HUES64 (cell line): Measurements from ENCODE around the gene LCN12.

Experiments
- H3K27ac ChIP-seq: 2 replicates; pipeline ENCODE4 v1.7.0; 2013; ENCODE audit warnings: low read depth, low read length, inconsistent platforms
- H3K27me3 ChIP-seq: 2 replicates; pipeline ENCODE4 v1.6.1; 2013; ENCODE audit warnings: mild to moderate bottlenecking, low read length; ENCODE audit not compliant: insufficient read depth
- H3K36me3 ChIP-seq: 2 replicates; pipeline ENCODE4 v1.6.1; 2013; ENCODE audit warnings: mild to moderate bottlenecking, low read length; ENCODE audit not compliant: insufficient read depth
- H3K4me1 ChIP-seq: 2 replicates; pipeline ENCODE4 v1.6.1; 2013; ENCODE audit warnings: mild to moderate bottlenecking, low read length, moderate library complexity; ENCODE audit not compliant: insufficient read depth
- H3K4me3 ChIP-seq: 2 replicates; pipeline ENCODE4 v1.5.1; 2013; ENCODE audit warnings: mild to moderate bottlenecking, low read length, moderate library complexity
- H3K9ac ChIP-seq: 2 replicates; pipeline ENCODE4 v1.6.1; 2013; ENCODE audit warnings: mild to moderate bottlenecking, low read depth, low read length
- H3K9me3 ChIP-seq: 2 replicates; pipeline ENCODE4 v1.6.1; 2013; ENCODE audit warnings: low read depth, low read length; ENCODE audit not compliant: insufficient read depth
- WGBS: fragments of 150-250, 120-280 bp; methylation state at CpG from one replicate; pipeline ENCODE4 v1.1.7; 2013; ENCODE audit warnings: missing lambda C conversion rate; 5-methylcytosine and 5-hydroxymethylcytosine counted together

The LCN12 gene

GRCh38 chr9:136917902-136918301 lies 34.2 kb upstream of the LCN12 start:
- H3K9me3 ChIP-seq = no peaks in the 10 kb centered on the region
- H3K36me3 ChIP-seq = peaks cover 69% of the 10 kb centered on the region
- no peaks in the 10 kb centered on the region for H3K4me1 ChIP-seq
- no peaks in the 10 kb centered on the region for H3K27me3 ChIP-seq
- no peak overlapping the region for H3K27ac ChIP-seq
- H3K4me3 ChIP-seq = no peak overlapping the region
- H3K9ac ChIP-seq = no peak overlapping the region
- WGBS = 94% methylated on average over 11 of the region's 11 CpGs

- Histone ChIP-seq H3K36me3 (peaks cover 71% of the 10 kb centered on the region), H3K4me3 (no peak overlapping the region), H3K27ac (no peak overlapping the region), H3K9ac (no peak overlapping the region), H3K4me1 (no peaks in the 10 kb centered on the region), H3K9me3 (no peaks in the 10 kb centered on the region), H3K27me3 (no peaks in the 10 kb centered on the region)
- 96% methylated on average over 15 of the region's 15 CpGs for WGBS
Measured at GRCh38 chr9:136920069-136920468, 32.0 kb upstream of the LCN12 start.

GRCh38 chr9:136920734-136921231 lies 31.3 kb upstream of the LCN12 start:
- Histone ChIP-seq H3K27ac (no peak overlapping the region), H3K9me3 (no peaks in the 10 kb centered on the region), H3K4me1 (no peaks in the 10 kb centered on the region), H3K9ac (no peak overlapping the region), H3K4me3 (no peak overlapping the region), H3K27me3 (no peaks in the 10 kb centered on the region), H3K36me3 (peaks cover 71% of the 10 kb centered on the region)
- WGBS = 94% methylated on average over 14 of the region's 14 CpGs

- Histone ChIP-seq H3K36me3 (peaks cover 71% of the 10 kb centered on the region), H3K9ac (no peak overlapping the region), H3K9me3 (no peaks in the 10 kb centered on the region), H3K27me3 (no peaks in the 10 kb centered on the region), H3K27ac (no peak overlapping the region), H3K4me3 (no peak overlapping the region), H3K4me1 (no peaks in the 10 kb centered on the region)
- WGBS = 87% methylated on average over 11 of the region's 11 CpGs
Measured at GRCh38 chr9:136921307-136921706, 30.8 kb upstream of the LCN12 start.

DNA sequence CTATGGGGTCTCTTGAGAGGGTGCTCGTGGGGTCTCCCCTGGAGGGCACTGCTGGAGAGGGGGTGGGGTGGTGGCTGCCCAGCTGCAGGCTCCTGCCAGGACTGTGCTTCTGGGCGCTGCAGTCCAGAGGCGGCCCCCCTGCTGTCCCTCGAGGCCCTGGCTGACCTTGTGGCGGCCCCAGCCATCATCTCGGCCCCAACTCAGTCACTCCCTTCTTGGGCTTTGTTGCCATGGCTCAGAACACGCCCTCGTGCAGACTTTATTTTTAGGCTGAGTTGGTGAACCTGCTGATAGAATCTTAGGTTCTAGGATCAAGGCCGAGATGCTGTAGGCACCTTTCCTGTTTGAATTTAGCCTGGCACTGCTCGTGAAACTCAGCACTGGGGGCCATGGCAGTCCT lies 30.4 kb upstream of the LCN12 start:
- Histone ChIP-seq H3K9ac (no peak overlapping the region), H3K27me3 (no peaks in the 10 kb centered on the region), H3K4me3 (no peak overlapping the region), H3K4me1 (no peaks in the 10 kb centered on the region), H3K27ac (no peak overlapping the region), H3K9me3 (no peaks in the 10 kb centered on the region), H3K36me3 (peaks cover 71% of the 10 kb centered on the region)
- 94% methylated on average over 10 of the region's 10 CpGs for WGBS

DNA sequence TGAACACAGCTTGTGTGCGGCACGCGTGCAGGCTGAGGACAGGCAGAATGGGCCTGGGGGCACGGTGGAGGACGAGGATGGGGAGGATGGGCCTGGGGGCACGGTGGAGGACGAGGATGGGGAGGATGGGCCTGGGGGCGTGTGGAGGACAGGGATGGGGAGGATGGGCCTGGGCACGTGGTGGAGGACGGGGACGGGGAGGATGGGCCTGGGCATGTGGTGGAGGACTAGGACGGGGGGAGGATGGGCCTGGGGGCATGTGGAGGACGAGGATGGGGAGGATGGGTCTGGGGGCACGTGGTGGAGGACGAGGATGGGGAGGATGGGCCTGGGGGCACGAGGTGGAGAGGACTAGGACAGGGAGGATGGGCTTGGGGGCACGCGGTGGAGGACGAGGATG lies 29.5 kb upstream of the LCN12 start:
- 93% methylated on average over 19 of the region's 19 CpGs for WGBS
- H3K27ac ChIP-seq = no peak overlapping the region
- no peaks in the 10 kb centered on the region for H3K9me3 ChIP-seq
- no peak overlapping the region for H3K9ac ChIP-seq
- peaks cover 71% of the 10 kb centered on the region for H3K36me3 ChIP-seq
- H3K4me1 ChIP-seq = no peaks in the 10 kb centered on the region
- no peaks in the 10 kb centered on the region for H3K27me3 ChIP-seq
- no peak overlapping the region for H3K4me3 ChIP-seq

GRCh38 chr9:136923881-136924280 lies 28.2 kb upstream of the LCN12 start:
- 98% methylated on average over 19 of the region's 19 CpGs for WGBS
- Histone ChIP-seq H3K4me3 (no peak overlapping the region), H3K27ac (no peak overlapping the region), H3K27me3 (no peaks in the 10 kb centered on the region), H3K4me1 (no peaks in the 10 kb centered on the region), H3K9ac (no peak overlapping the region), H3K36me3 (peaks cover 77% of the 10 kb centered on the region), H3K9me3 (no peaks in the 10 kb centered on the region)

- H3K9ac ChIP-seq = no peak overlapping the region
- H3K4me3 ChIP-seq = no peak overlapping the region
- no peaks in the 10 kb centered on the region for H3K9me3 ChIP-seq
- H3K27me3 ChIP-seq = no peaks in the 10 kb centered on the region
- no peaks in the 10 kb centered on the region for H3K4me1 ChIP-seq
- WGBS = 95% methylated on average over 33 of the region's 33 CpGs
- H3K27ac ChIP-seq = no peak overlapping the region
- H3K36me3 ChIP-seq = peaks cover 69% of the 10 kb centered on the region
Measured at GRCh38 chr9:136925414-136926153, 26.5 kb upstream of the LCN12 start.

DNA sequence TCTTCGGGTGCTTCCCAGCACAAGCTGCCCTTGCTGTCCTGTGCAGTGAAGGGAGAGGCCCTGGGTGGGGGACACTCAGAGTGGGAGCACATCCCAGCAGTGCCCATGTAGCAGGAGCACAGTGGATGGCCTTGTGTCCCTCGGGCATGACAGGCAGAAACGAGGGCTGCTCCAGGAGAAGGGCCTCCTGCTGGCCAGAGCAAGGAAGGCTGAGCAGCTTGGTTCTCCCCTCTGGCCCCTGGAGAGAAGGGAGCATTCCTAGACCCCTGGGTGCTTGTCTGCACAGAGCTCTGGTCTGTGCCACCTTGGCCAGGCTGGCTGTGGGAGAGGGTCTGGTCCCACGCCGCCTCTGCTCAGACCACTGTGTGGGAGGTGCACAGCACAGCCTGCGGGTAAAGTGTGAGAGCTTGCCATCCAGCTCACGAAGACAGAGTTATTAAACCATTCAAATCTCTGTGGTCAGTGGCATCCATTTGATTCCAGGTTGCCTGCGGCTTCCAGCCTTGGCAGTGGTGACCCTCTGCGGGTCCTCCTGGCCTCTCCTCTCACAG lies 25.8 kb upstream of the LCN12 start:
- no peaks in the 10 kb centered on the region for H3K9me3 ChIP-seq
- H3K36me3 ChIP-seq = peaks cover 63% of the 10 kb centered on the region
- no peaks in the 10 kb centered on the region for H3K27me3 ChIP-seq
- no peaks in the 10 kb centered on the region for H3K4me1 ChIP-seq
- no peak overlapping the region for H3K9ac ChIP-seq
- no peak overlapping the region for H3K27ac ChIP-seq
- no peak overlapping the region for H3K4me3 ChIP-seq
- 96% methylated on average over 9 of the region's 9 CpGs for WGBS

GRCh38 chr9:136926749-136927148 lies 25.3 kb upstream of the LCN12 start:
- Histone ChIP-seq H3K4me1 (no peaks in the 10 kb centered on the region), H3K9ac (no peak overlapping the region), H3K27ac (no peak overlapping the region), H3K4me3 (no peak overlapping the region), H3K9me3 (no peaks in the 10 kb centered on the region), H3K27me3 (no peaks in the 10 kb centered on the region), H3K36me3 (peaks cover 62% of the 10 kb centered on the region)
- WGBS = 96% methylated on average over 13 of the region's 13 CpGs

DNA sequence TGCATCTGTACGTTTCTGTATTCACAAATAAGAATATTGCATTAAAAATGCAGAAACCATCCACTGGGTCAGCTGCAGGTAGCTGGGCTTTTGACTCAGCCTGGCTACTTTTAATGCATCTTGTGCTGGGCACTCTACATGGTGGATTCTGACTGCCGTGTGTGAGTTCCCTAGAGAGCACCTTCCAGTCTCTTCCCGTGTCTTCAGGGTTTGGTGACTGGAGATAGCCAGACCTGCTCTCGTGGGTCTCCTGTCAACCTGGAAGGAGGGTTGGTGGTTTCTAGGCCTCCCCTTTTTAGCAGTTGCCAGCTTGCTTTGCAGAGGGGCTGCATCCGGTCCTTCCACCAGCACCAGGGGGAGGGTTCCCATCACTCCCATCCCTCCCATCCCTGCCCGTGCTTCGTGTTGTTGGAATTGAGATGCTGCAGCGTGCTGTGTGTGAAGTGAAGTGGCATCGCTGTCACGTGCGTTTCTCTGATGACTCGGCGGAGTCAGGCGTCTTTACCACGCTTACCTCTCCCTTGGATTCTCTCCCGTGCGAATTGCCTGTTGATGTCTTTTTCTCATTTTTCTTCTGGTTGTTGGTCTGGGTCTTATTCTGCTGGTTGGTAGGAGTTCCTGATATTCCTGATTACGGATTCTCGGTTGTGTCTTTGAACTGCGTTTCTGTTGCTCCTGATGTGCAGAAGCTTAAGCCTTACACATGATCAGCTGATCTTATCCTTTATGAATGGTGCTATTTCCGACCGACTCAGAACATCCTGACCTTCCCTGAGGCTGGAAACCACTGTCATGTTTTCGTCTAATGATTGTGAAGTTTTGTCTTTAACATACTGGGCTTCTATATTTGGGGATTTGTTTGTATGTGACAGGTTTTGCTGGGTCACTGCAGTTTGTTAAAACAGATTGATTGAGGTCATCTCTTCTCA lies 24.5 kb upstream of the LCN12 start:
- H3K27ac ChIP-seq = no peak overlapping the region
- no peak overlapping the region for H3K9ac ChIP-seq
- H3K4me1 ChIP-seq = no peaks in the 10 kb centered on the region
- 97% methylated on average over 23 of the region's 23 CpGs for WGBS
- H3K9me3 ChIP-seq = no peaks in the 10 kb centered on the region
- H3K36me3 ChIP-seq = peaks cover 58% of the 10 kb centered on the region
- H3K27me3 ChIP-seq = no peaks in the 10 kb centered on the region
- no peak overlapping the region for H3K4me3 ChIP-seq
